ENCODE measurements around the gene SAMD10. TPM values are rescaled to one million over a fixed set of nuclear protein-coding genes. Genes with fewer than 3 reads are reported as not detected.
A peak's percentile ranks its signal among the peaks of the same experiment; 100 is the strongest.

Gene SAMD10
- total and polyA plus RNA-seq, 10 of the 15 experiments (the other 5 are each of a cell fraction or from before 2014, with no cell fraction given): 1.3 to 51.4 (median 17.9) TPM

- TF ChIP-seq PKNOX1 (IDR thresholded peaks at IDR 0.05) (peak; percentile 61), RELA (IDR thresholded peaks at IDR 0.05; ENCODE audit: borderline replicate concordance, partially characterized antibody) (peak; percentile 9), MYB (IDR thresholded peaks at IDR 0.05; ENCODE audit: borderline replicate concordance, low read depth, low read length) (no peak), ZNF592 (IDR thresholded peaks at IDR 0.05) (no peak), USF2 (IDR thresholded peaks at IDR 0.05; ENCODE audit: borderline replicate concordance, low read depth, low read length) (no peak), ZNF687 (IDR thresholded peaks at IDR 0.05) (peak; percentile 53), MXI1 (IDR thresholded peaks at IDR 0.05; ENCODE audit: low read depth, low read length) (peak; percentile 86), ZBTB33 (IDR thresholded peaks at IDR 0.05) (no peak), MLLT1 (IDR thresholded peaks at IDR 0.05) (no peak; the same call in 1 of the 2 replicates), IKZF1 (conservative IDR thresholded peaks at IDR 0.05) (peak; percentile 94), HDGF (IDR thresholded peaks at IDR 0.05) (no peak)
Observed at GRCh38 chr20:63980806-63981728, 1.6 kb upstream of the SAMD10 start, which contains the start of gene PRPF6 (continued).

Data from GM12878 (cell line).